CD14-positive monocyte (primary cell): ENCODE data around the gene EME1. TPM values are rescaled to one million over a fixed set of nuclear protein-coding genes. Genes with fewer than 3 reads are reported as not detected.
A peak's percentile ranks its signal among the peaks of the same experiment; 100 is the strongest.

ENCODE experiments used
- DNase-seq, 3 donors: peaks; one replicate each; pipeline ENCODE4 v3.0.0-alpha.2; 2011 to 2022
- H2AFZ ChIP-seq: 2 replicates; pipeline ENCODE4 v1.6.0; 2012; ENCODE audit warnings: mild to moderate bottlenecking, low read depth, low read length, inconsistent platforms; ENCODE audit not compliant: insufficient read depth, poor library complexity, severe bottlenecking
- H3K27ac ChIP-seq, 2 donors: 1 replicate in 1 of 2; 2 replicates in 1 of 2; pipeline ENCODE4 v1.5.1; 2012 to 2013; ENCODE audit warnings: low read length in 2 of 2, control low read depth in 1 of 2, inconsistent platforms in 1 of 2, low read depth in 1 of 2, mild to moderate bottlenecking in 1 of 2
- H3K27me3 ChIP-seq, 2 donors: one replicate each; pipeline versions ENCODE4 v1.6.0 to v1.6.1; 2011 to 2013; ENCODE audit warnings: low read length in 2 of 2; ENCODE audit not compliant: control insufficient read depth in 2 of 2, insufficient read depth in 2 of 2
- H3K36me3 ChIP-seq, 2 donors: replicated peaks in 1 of 2; 1 replicate in 1 of 2; 2 replicates in 1 of 2; pipeline versions ENCODE4 v1.5.1 to v1.6.1; 2012 to 2013; ENCODE audit warnings: low read length in 2 of 2, control low read depth in 1 of 2, inconsistent platforms in 1 of 2, mild to moderate bottlenecking in 1 of 2; ENCODE audit not compliant: insufficient read depth in 2 of 2, control insufficient read depth in 1 of 2
- H3K4me1 ChIP-seq, 2 donors: 1 replicate in 1 of 2; 2 replicates in 1 of 2; pipeline versions ENCODE4 v1.5.1 to v1.6.1; 2012 to 2013; ENCODE audit warnings: low read length in 2 of 2, control low read depth in 1 of 2, inconsistent platforms in 1 of 2, mild to moderate bottlenecking in 1 of 2, moderate library complexity in 1 of 2; ENCODE audit not compliant: insufficient read depth in 2 of 2, control insufficient read depth in 1 of 2
- H3K4me2 ChIP-seq: replicated peaks from 2 replicates; pipeline ENCODE3; 2012; ENCODE audit warnings: low read length, moderate library complexity, mild to moderate bottlenecking; ENCODE audit not compliant: poor library complexity, severe bottlenecking; ENCODE audit errors: extremely low read depth
- H3K4me3 ChIP-seq, 3 experiments: fragments of 200-600 bp in 1 of 3; sonication (generic) in 1 of 3; replicated peaks in 1 of 3; 1 replicate in 2 of 3; 2 replicates in 1 of 3; pipeline ENCODE4 v1.5.1; 2011 to 2013; ENCODE audit warnings: low read length in 3 of 3, mild to moderate bottlenecking in 3 of 3, control low read depth in 2 of 3, low read depth in 2 of 3, inconsistent platforms in 1 of 3, moderate library complexity in 1 of 3
- H3K79me2 ChIP-seq: 2 replicates; pipeline ENCODE4 v1.6.0; 2012; ENCODE audit warnings: mild to moderate bottlenecking, control low read depth, inconsistent platforms, low read length, moderate library complexity; ENCODE audit not compliant: insufficient read depth
- H3K9ac ChIP-seq: 2 replicates; pipeline ENCODE4 v1.6.0; 2017; ENCODE audit warnings: low read length, mild to moderate bottlenecking; ENCODE audit not compliant: insufficient read depth, poor library complexity, severe bottlenecking
- H3K9me3 ChIP-seq, 2 donors: replicated peaks in 1 of 2; 1 replicate in 1 of 2; 2 replicates in 1 of 2; pipeline versions ENCODE4 v1.5.1 to v1.6.1; 2012 to 2013; ENCODE audit warnings: low read length in 2 of 2, control low read depth in 1 of 2; ENCODE audit not compliant: control insufficient read depth in 1 of 2, insufficient read depth in 1 of 2
- H4K20me1 ChIP-seq: 2 replicates; pipeline ENCODE4 v1.6.0; 2012; ENCODE audit warnings: mild to moderate bottlenecking, low read length, control low read depth, moderate library complexity; ENCODE audit not compliant: insufficient read depth
- H3K27ac Mint-ChIP-seq, 7 donors: one replicate each; pipeline ENCODE4 v1.8.0; 2020; ENCODE audit warnings: mild to moderate bottlenecking in 7 of 7, mixed read lengths in 7 of 7, moderate library complexity in 6 of 7, inconsistent platforms in 2 of 7
- H3K27me3 Mint-ChIP-seq, 3 donors: one replicate each; pipeline ENCODE4 v1.8.0; 2021 to 2022; ENCODE audit warnings: low read depth in 3 of 3, mild to moderate bottlenecking in 3 of 3, mixed read lengths in 3 of 3, moderate library complexity in 3 of 3, inconsistent platforms in 1 of 3
- H3K36me3 Mint-ChIP-seq, 2 donors: one replicate each; pipeline ENCODE4 v1.8.0; 2020; ENCODE audit warnings: mixed read lengths in 2 of 2, inconsistent platforms in 1 of 2, mild to moderate bottlenecking in 1 of 2
- H3K4me1 Mint-ChIP-seq: one replicate; pipeline ENCODE4 v1.8.0; 2020; ENCODE audit warnings: mild to moderate bottlenecking, mixed read lengths
- H3K4me3 Mint-ChIP-seq, 2 donors: one replicate each; pipeline ENCODE4 v1.8.0; 2020; ENCODE audit warnings: mild to moderate bottlenecking in 2 of 2, mixed read lengths in 2 of 2, moderate library complexity in 1 of 2
- H3K9me3 Mint-ChIP-seq, 7 donors: one replicate each; pipeline ENCODE4 v1.8.0; 2020 to 2022; ENCODE audit warnings: mixed read lengths in 7 of 7, mild to moderate bottlenecking in 6 of 7, moderate library complexity in 6 of 7, inconsistent platforms in 2 of 7
- WGBS: methylation state at CpG from one replicate; pipeline ENCODE4 v1.1.5; 2013; ENCODE audit warnings: missing lambda C conversion rate; ENCODE audit not compliant: insufficient coverage; 5-methylcytosine and 5-hydroxymethylcytosine counted together
- intact Hi-C, 2 donors: fragments of 100-400 bp; cut with micrococcal nuclease; formaldehyde crosslinking; loops; one replicate each; pipeline versions ENCODE4 v1.15.0 to v1.15.1; 2023
- polyA plus RNA-seq, 3 donors: library from polyadenylated mRNA; depleted of rRNA in 1 of 3; unstranded in 2 of 3; stranded (reverse) in 1 of 3; fragments of 300-500 nt in 2 of 3; fragments of >200 nt in 1 of 3; fragmentation: Illumina TruSeq in 2 of 3; gene quantifications; 1 replicate in 2 of 3; 2 replicates in 1 of 3; pipeline ENCODE4 v1.2.3, GENCODE V29; 2012 to 2021
- TF ChIP-seq, protein P1 (sequence below): fragments of 200-600 bp; IDR thresholded peaks from one replicate; pipeline ENCODE4 v1.8.0; 2022; ENCODE audit warnings: antibody characterized with exemption, mild to moderate bottlenecking

The EME1 gene
- polyA plus RNA-seq, 3 donors, result 0.33 to 0.76 (median 0.43) TPM

DNA sequence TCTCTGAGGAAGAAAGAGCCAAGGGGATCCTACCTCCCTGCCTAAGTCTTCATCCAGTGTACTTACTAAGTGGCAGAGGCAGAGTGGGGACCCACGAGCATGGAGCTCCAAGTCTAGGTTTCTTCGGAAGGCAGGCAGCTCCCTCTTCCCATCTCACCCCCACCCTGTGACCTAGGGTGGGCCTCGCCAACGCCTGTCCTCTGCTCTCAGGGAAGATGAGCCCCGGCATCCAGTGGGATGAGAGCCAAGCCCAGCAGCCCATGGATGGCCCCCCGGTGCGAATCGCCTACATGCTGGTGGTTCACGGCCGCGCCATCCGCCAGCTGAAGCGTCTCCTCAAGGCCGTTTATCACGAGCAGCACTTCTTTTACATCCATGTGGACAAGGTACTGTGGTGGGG, 18.8 kb upstream of the EME1 start:
- DNase-seq, result no peak
- H3K27me3 Mint-ChIP-seq, result peaks cover 0 to 1% (median 0%) of the 10 kb centered on the region in 3 donors
- H3K4me3 ChIP-seq, result no peak overlapping the region
- peaks cover 58% of the 10 kb centered on the region in 2 donors for H3K36me3 Mint-ChIP-seq
- H3K27me3 ChIP-seq, result no peaks in the 10 kb centered on the region
- peak overlapping the region in 1 of 7 donors; percentile 38 for H3K27ac Mint-ChIP-seq
- no peaks in the 10 kb centered on the region for H3K9me3 Mint-ChIP-seq
- no peaks in the 10 kb centered on the region for H3K4me1 Mint-ChIP-seq
- WGBS, result 99% methylated on average over 14 of the region's 15 CpGs
- no peak overlapping the region for H3K4me3 Mint-ChIP-seq
- H3K79me2 ChIP-seq, result no peaks in the 10 kb centered on the region
- H3K4me1 ChIP-seq, result no peaks in the 10 kb centered on the region
- H3K9ac ChIP-seq, result no peak overlapping the region
- H3K9me3 ChIP-seq, result no peaks in the 10 kb centered on the region
- peaks cover 52 to 62% of the 10 kb centered on the region in 2 donors for H3K36me3 ChIP-seq
- no peak overlapping the region for H3K4me2 ChIP-seq
- TF ChIP-seq, protein P1, sequence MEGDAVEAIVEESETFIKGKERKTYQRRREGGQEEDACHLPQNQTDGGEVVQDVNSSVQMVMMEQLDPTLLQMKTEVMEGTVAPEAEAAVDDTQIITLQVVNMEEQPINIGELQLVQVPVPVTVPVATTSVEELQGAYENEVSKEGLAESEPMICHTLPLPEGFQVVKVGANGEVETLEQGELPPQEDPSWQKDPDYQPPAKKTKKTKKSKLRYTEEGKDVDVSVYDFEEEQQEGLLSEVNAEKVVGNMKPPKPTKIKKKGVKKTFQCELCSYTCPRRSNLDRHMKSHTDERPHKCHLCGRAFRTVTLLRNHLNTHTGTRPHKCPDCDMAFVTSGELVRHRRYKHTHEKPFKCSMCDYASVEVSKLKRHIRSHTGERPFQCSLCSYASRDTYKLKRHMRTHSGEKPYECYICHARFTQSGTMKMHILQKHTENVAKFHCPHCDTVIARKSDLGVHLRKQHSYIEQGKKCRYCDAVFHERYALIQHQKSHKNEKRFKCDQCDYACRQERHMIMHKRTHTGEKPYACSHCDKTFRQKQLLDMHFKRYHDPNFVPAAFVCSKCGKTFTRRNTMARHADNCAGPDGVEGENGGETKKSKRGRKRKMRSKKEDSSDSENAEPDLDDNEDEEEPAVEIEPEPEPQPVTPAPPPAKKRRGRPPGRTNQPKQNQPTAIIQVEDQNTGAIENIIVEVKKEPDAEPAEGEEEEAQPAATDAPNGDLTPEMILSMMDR, result no peak
- peaks cover 13% of the 10 kb centered on the region for H4K20me1 ChIP-seq
- H2AFZ ChIP-seq, result no peak overlapping the region
- H3K27ac ChIP-seq, result no peak overlapping the region
- intact Hi-C loops, result no loop called here

- H3K9ac ChIP-seq, result no peak overlapping the region
- H3K27ac Mint-ChIP-seq, result peak overlapping the region in 1 of 7 donors; percentile 4
- peaks cover 0 to 1% (median 0%) of the 10 kb centered on the region in 3 donors for H3K27me3 Mint-ChIP-seq
- H3K27ac ChIP-seq, result no peak overlapping the region
- H3K36me3 Mint-ChIP-seq, result peaks cover 60 to 61% of the 10 kb centered on the region in 2 donors
- no peak overlapping the region for H3K4me3 ChIP-seq
- no peak for DNase-seq
- intact Hi-C loops, result no loop called here
- no peaks in the 10 kb centered on the region for H3K27me3 ChIP-seq
- H3K79me2 ChIP-seq, result no peaks in the 10 kb centered on the region
- no peak overlapping the region for H3K4me2 ChIP-seq
- no peaks in the 10 kb centered on the region for H3K9me3 ChIP-seq
- TF ChIP-seq, protein P1, result no peak
- no peaks in the 10 kb centered on the region for H3K4me1 Mint-ChIP-seq
- no peaks in the 10 kb centered on the region for H3K9me3 Mint-ChIP-seq
- 97% methylated on average over 10 of the region's 13 CpGs for WGBS
- H3K4me3 Mint-ChIP-seq, result no peak overlapping the region
- H3K36me3 ChIP-seq, result peaks cover 55 to 68% of the 10 kb centered on the region in 2 donors
- H2AFZ ChIP-seq, result no peak overlapping the region
- peaks cover 13% of the 10 kb centered on the region for H4K20me1 ChIP-seq
- H3K4me1 ChIP-seq, result no peaks in the 10 kb centered on the region
These were observed 18.3 kb upstream of the EME1 start for GRCh38 chr17:50354776-50355175.
